HG02970 (cell line): Measurements from ENCODE around the gene PPP4R4.
"Not testable (repeated sequence)": the region's sequence is repeated elsewhere in the genome, so short reads cannot be mapped to it uniquely, and the experiment has no call there.

ENCODE experiments used
- ATAC-seq: cut with Tn5 transposase; IDR thresholded peaks from one replicate; pipeline ENCODE4 v1.9.1; 2021; ENCODE audit warnings: mild to moderate bottlenecking, moderate library complexity, moderate number of reproducible peaks; ENCODE audit not compliant: unreplicated experiment, low FRiP score

Gene PPP4R4

DNA sequence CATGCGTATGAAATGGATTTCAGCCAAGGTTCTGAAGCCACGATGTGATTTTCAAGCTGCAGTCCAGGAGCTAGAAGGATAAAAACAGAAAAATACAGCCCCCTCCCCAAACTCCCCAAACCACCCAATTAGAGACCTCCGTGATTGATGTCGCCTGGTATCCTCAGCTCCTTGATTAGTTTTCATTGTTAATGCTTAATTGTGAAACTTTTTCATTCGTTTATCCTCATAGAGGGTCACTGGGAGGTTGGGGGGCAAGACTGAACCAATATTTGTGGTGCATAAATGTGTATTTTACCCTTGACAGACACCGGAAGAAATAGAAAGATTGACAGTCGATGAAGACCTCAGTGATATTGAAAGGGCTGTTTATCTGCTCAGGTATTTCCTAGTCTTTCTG lies 1.6 kb downstream of the PPP4R4 start:
- ATAC-seq = no peak

GRCh38 chr14:94176808-94177207 lies 2.7 kb downstream of the PPP4R4 start:
- no peak for ATAC-seq

DNA sequence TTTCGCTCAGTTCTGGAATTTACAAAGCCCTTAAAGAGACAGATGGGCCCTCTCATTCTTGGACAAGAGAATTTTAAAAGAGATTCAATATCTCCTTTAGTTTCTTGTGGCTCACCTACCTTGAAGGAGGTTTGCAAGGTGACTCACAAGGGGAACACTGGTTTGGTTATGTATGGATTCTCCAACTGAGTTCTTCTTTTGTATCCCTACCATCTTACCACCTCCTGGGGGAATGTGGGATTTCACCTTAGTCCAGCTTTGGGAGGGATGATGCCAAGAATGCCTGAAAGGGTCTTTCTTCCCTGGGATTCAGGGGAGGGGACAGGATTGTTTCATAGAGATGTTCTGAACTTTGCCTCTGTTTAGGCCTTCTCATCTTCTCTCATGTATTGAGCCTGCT lies 3.7 kb downstream of the PPP4R4 start:
- ATAC-seq = no peak

- ATAC-seq = no peak
Observed at GRCh38 chr14:94179244-94179643, 5.1 kb downstream of the PPP4R4 start.

- ATAC-seq = no peak
Observed at GRCh38 chr14:94180655-94181271, 6.6 kb downstream of the PPP4R4 start.

GRCh38 chr14:94181835-94182234 lies 7.7 kb downstream of the PPP4R4 start:
- no peak for ATAC-seq

- ATAC-seq = no peak
Observed at GRCh38 chr14:94192536-94192935, 18.4 kb downstream of the PPP4R4 start.

GRCh38 chr14:94193776-94194175 lies 19.7 kb downstream of the PPP4R4 start:
- no peak for ATAC-seq

- no peak for ATAC-seq
Observed at GRCh38 chr14:94196057-94196456, 21.9 kb downstream of the PPP4R4 start.

GRCh38 chr14:94203473-94204210 lies 29.5 kb downstream of the PPP4R4 start:
- ATAC-seq = no peak

DNA sequence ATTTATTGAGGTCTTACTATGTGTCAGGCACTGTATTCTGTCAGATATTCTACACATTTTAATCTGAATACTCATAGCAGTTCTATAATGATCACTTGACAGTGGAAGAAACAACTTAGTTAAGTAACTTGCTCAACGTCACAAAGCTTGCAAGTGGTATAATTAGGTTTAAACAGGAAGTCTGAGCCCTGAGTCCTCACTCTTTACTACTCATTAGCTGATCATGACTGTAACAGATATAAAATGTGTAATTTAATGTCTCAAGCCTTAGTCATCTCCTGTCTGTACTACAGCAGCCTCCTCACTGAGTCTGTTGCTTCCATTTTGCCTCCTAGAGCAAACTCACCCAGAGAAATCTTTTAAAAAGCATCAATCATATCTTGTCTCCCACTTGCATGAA lies 38.9 kb downstream of the PPP4R4 start:
- ATAC-seq = no peak

DNA sequence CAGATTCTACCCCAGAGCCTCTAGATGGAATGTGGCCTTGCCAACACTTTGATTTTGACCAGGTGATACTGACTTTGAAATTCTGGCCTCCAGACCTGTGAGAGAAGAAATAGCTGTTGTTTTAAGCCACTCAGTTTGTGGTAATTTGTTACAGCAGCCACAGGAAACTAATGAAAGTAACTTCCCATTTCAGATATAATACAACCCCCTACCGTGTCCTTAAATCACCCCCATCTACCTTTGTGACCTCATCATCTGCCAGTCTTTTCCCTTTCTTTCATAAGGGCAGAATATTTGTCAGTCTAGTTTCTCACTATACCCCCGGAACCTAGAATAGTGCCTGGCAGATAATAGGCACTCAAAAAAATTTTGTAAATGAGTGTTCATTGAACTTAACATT lies 39.6 kb downstream of the PPP4R4 start:
- no peak for ATAC-seq

DNA sequence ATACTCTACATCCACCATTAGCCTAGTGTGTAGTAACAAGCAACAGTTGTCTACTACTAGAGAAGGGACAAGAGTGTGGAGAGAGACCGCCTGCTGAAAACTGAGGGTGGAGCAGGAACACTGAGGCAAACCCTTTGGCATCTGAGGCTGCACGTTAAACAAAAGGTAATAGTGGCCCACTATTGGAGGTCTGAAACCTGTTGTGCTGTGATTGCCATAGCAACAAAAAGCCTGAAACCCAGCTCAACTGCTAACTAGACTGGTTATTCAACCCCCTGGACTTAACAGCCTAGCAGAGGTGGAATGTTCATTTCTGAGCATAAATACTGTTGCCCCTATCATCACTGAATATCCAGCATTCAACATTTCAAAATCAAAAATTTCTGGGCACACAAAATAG lies 43.0 kb downstream of the PPP4R4 start:
- ATAC-seq = no peak

GRCh38 chr14:94218198-94218886 lies 44.2 kb downstream of the PPP4R4 start:
- not testable (repeated sequence) for ATAC-seq

- no peak for ATAC-seq
Observed at GRCh38 chr14:94224040-94224439, 49.9 kb downstream of the PPP4R4 start.

GRCh38 chr14:94225460-94226378 lies 51.6 kb downstream of the PPP4R4 start:
- no peak for ATAC-seq

DNA sequence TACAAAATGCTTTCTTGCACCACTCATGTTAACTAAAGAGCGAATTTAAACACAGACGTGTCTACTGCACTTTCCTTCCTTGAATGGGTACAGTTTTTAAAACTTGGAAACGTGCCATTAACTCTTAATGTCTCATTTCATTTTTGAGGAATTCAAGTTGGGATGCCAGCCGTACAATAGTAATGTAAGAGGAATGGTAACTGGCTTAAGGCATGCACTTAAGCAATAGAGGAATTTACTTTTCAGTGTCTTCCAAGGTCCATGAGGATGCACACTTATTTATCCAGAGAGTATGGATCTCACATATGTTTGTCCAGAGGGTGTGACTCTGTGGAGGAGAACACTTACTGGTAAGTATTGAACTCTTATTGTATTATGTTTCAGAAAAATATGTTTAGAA lies 52.9 kb downstream of the PPP4R4 start:
- ATAC-seq = no peak

DNA sequence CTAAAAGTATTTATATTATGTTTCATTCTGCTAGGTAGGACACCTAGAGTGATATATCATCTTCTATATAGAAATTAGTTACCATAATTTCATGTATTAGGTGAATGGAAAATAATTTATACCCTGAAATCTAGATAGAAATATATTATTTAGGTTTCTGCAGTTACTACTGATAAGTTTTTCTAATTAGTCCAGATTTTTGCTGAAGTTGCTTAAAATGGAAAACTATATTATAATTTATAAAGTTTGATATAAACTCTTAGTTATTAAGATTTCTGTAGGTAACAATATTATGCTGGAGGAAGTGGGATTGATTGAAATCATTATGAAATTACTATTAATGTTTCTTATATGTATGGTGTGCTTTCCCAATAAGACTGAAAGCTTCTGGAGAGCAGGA lies 62.9 kb downstream of the PPP4R4 start:
- no peak for ATAC-seq

GRCh38 chr14:94237983-94238382 lies 63.9 kb downstream of the PPP4R4 start:
- no peak for ATAC-seq

DNA sequence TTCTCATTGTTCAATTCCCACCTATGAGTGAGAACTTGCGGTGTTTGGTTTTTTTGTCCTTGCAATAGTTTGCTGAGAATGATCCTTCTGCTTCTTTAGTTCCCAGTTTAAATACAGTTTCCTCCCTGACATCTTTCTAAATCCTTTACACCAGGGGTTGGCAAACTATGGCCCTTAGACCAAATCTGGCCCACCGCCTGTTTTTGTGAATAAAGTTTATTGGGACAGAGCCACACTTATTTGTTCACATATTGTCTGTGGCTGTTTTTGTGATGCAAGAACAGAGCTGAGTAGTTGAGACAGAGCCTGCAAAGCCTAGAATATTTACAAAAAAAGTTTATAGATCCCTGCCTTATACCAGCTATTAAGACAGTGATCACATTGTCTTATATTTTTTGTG lies 65.3 kb downstream of the PPP4R4 start:
- ATAC-seq = no peak

GRCh38 chr14:94244182-94244581 lies 70.1 kb downstream of the PPP4R4 start:
- no peak for ATAC-seq
